Bronchial epithelial cell (primary cell): Measurements from ENCODE around the gene SYPL1. TPM values are rescaled to one million over a fixed set of nuclear protein-coding genes. Genes with fewer than 3 reads are reported as not detected.

Source experiments
- DNase-seq: peaks from one replicate; pipeline ENCODE4 v3.0.0-alpha.2; 2010; ENCODE audit warnings: low read depth
- FAIRE-seq: peaks from 2 replicates; lab custom pipeline; 2011; peaks lifted over from hg19 to GRCh38; lab: Jason Lieb, UNC
- H3K27me3 ChIP-seq: 2 replicates; pipeline ENCODE4 v1.5.1; 2011; ENCODE audit warnings: low read length; ENCODE audit not compliant: control insufficient read depth, insufficient read depth
- H3K36me3 ChIP-seq: 2 replicates; pipeline ENCODE4 v1.5.1; 2011; ENCODE audit warnings: low read length; ENCODE audit not compliant: control insufficient read depth, insufficient read depth
- H3K4me3 ChIP-seq: 2 replicates; pipeline ENCODE4 v1.5.1; 2011; ENCODE audit warnings: mild to moderate bottlenecking, low read depth, low read length, control low read depth
- CTCF ChIP-seq: IDR thresholded peaks from 2 replicates; pipeline ENCODE4 v1.5.1; 2011; ENCODE audit warnings: mild to moderate bottlenecking, moderate library complexity, low read length, control low read depth, inconsistent platforms; ENCODE audit not compliant: insufficient read depth, severe bottlenecking
- total RNA-seq: library from RNA; depleted of rRNA; stranded (reverse); fragments of >200 nt; gene quantifications from 2 replicates; pipeline ENCODE4 v1.2.1, GENCODE V29; 2014

SYPL1 gene
- total RNA-seq, result 64.8 and 74.8 TPM in 2 replicates

GRCh38 chr7:106112118-106112971, at the start of gene SYPL1:
Gene SYPL1, minus strand, starts transcription at chr7:106112312. Its CDS starts 104 bp downstream, at chr7:106112208.
- DNase-seq (peak; percentile 79), FAIRE-seq (no peak)
- Histone ChIP-seq H3K4me3 (peak within 1 kb of the TSS; percentile 81), H3K27me3 (no peaks in the 10 kb centered on the region), H3K36me3 (no peaks in the 10 kb centered on the region)
- TF ChIP-seq CTCF, result no peak

- FAIRE-seq, result no peak
- no peak overlapping the region for H3K4me3 ChIP-seq
- H3K36me3 ChIP-seq, result no peaks in the 10 kb centered on the region
- no peak for TF ChIP-seq CTCF
- DNase-seq, result no peak
- H3K27me3 ChIP-seq, result no peaks in the 10 kb centered on the region
These were observed 42.9 kb upstream of the SYPL1 start for GRCh38 chr7:106155027-106155426.

DNA sequence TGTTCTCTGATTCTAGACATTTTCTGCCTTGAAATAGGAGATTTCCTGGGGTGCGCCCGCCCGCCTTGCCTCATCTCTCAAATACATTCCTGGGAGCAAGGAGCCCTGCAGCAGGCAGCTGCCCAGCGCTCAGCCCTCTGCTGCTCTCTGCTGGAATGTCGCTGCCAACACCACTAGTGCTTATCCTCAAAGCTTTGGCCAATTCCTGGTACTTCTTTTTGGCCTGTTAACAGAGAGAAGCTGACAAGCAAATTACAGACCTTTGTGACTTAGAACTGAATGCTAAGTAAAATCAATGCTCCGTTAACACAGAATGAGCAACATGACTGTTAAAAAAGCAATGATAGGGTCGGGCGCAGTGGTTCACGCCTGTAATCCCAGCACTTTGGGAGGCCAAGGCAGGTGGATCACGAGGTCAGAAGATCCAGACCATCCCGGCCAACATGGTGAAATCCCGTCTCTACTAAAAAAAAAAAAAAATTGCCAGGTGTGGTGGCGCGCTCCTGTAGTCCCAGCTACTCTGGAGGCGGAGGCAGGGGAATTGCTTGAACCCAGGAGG, 41.9 kb upstream of the SYPL1 start:
- FAIRE-seq (no peak), DNase-seq (peak; percentile 72)
- H3K36me3 ChIP-seq, result no peaks in the 10 kb centered on the region
- H3K4me3 ChIP-seq, result no peak overlapping the region
- TF ChIP-seq CTCF, result peak; percentile 96
- no peaks in the 10 kb centered on the region for H3K27me3 ChIP-seq

- FAIRE-seq (no peak), DNase-seq (no peak)
- no peak overlapping the region for H3K4me3 ChIP-seq
These were observed 40.2 kb upstream of the SYPL1 start for GRCh38 chr7:106152313-106152665.

GRCh38 chr7:106151459-106152312, 39.6 kb upstream of the SYPL1 start:
- DNase-seq (no peak), FAIRE-seq (no peak)
- TF ChIP-seq CTCF, result no peak
- H3K36me3 ChIP-seq, result no peaks in the 10 kb centered on the region
- H3K4me3 ChIP-seq, result no peak overlapping the region
- no peaks in the 10 kb centered on the region for H3K27me3 ChIP-seq

More at GRCh38 chr7:106152313-106152665, 40.2 kb upstream of the SYPL1 start:
- Histone ChIP-seq H3K27me3 (no peaks in the 10 kb centered on the region), H3K36me3 (no peaks in the 10 kb centered on the region)
- no peak for TF ChIP-seq CTCF
